Muscle layer of duodenum (tissue), 2 donors: ENCODE results near the gene INO80.

ENCODE experiments used
- H3K27ac ChIP-seq: one replicate; pipeline ENCODE4 v1.7.0; 2013; ENCODE audit warnings: mild to moderate bottlenecking, low read length
- H3K27me3 ChIP-seq: one replicate; pipeline ENCODE4 v1.7.0; 2013; ENCODE audit warnings: low read depth, mild to moderate bottlenecking, control low read depth, low read length
- H3K36me3 ChIP-seq, 2 donors: one replicate each; pipeline ENCODE4 v1.7.0; 2013; ENCODE audit warnings: low read length in 2 of 2, control low read depth in 1 of 2, mild to moderate bottlenecking in 1 of 2; ENCODE audit not compliant: insufficient read depth in 2 of 2, control insufficient read depth in 1 of 2
- H3K4me1 ChIP-seq, 2 donors: one replicate each; pipeline ENCODE4 v1.7.0; 2013; ENCODE audit warnings: low read length in 2 of 2, mild to moderate bottlenecking in 2 of 2, control low read depth in 1 of 2, moderate library complexity in 1 of 2; ENCODE audit not compliant: insufficient read depth in 2 of 2, control insufficient read depth in 1 of 2
- H3K4me3 ChIP-seq, 2 donors: one replicate each; pipeline ENCODE4 v1.7.0; 2013; ENCODE audit warnings: low read length in 2 of 2, low read depth in 1 of 2, mild to moderate bottlenecking in 1 of 2
- H3K9me3 ChIP-seq, 2 donors: one replicate each; pipeline ENCODE4 v1.7.0; 2013; ENCODE audit warnings: low read length in 2 of 2, control low read depth in 1 of 2, mild to moderate bottlenecking in 1 of 2; ENCODE audit not compliant: control insufficient read depth in 1 of 2
- donor health status: healthy.

The INO80 gene

DNA sequence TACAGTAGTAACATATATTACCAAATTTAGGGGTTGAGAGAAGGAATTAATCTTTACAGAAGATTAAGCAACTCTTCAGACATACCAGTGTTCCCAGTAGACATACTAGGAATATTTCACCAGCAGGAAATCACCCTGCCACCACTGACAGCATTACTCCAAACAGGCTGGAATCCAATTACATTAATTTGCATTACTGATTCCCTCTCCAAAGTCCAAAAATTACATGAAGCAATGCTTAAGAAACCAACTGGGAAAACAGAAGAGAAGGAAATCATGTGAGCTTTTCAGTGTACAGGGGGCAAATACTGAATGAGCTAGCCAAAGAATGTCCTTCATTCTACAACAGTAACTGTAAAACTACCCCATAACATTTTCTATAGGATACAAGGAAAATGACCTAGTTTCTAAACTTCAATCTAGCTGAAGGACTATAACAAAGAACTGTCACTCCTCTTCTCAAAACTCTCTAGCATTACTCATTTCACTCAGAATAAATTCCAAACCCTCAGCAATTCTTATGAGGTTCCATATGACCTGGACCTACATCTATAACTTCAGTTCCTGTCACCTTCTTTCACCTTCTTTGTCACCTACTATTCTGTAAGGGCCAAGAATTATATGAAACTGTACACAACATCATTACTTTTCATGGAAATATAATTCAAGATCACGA is 72.7 kb downstream of the INO80 start:
- Histone ChIP-seq H3K9me3 (no peaks in the 10 kb centered on the region), H3K36me3 (peaks cover 26 to 59% of the 10 kb centered on the region in 2 donors), H3K4me3 (no peak overlapping the region), H3K27me3 (no peaks in the 10 kb centered on the region), H3K4me1 (no peaks in the 10 kb centered on the region), H3K27ac (no peak overlapping the region)

DNA sequence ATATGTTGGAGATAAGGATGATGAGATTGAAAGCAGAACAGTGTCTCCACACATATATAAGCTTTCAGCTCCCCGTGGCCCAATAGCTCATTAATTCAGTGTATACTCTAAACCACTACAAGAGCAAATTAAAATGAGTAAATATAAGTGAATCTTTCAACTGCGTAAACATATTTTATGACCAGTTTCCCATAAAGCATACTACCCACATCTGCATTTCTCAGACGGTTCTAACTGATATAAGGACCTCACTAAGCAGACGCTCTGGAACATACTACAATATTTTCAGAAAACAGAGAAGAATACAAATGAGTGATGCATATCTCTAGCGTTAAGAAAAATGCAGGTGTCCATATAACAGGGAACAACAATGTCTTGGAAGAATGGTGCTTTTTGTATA is 73.2 kb downstream of the INO80 start:
- Histone ChIP-seq H3K4me3 (no peak overlapping the region), H3K4me1 (no peaks in the 10 kb centered on the region), H3K9me3 (no peaks in the 10 kb centered on the region), H3K27me3 (no peaks in the 10 kb centered on the region), H3K36me3 (peaks cover 22 to 54% of the 10 kb centered on the region in 2 donors), H3K27ac (no peak overlapping the region)

GRCh38 chr15:41039121-41039520 is 77.0 kb downstream of the INO80 start:
- no peak overlapping the region for H3K27ac ChIP-seq
- no peaks in the 10 kb centered on the region for H3K27me3 ChIP-seq
- peaks cover 14 to 34% of the 10 kb centered on the region in 2 donors for H3K36me3 ChIP-seq
- peaks cover 0 to 6% of the 10 kb centered on the region in 2 donors for H3K4me1 ChIP-seq
- no peaks in the 10 kb centered on the region for H3K9me3 ChIP-seq
- H3K4me3 ChIP-seq, result no peak overlapping the region

DNA sequence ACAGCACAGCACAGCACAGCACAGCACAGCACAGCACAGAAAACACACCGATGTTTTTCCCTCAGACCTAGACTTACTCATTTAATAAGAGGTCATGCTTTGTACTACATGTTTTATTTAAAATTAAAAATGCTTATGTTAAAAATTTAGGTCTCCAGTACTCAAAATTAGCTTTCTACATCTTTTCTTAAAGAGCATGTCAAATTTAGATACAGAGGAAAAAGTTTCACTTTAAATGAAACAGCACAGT is 84.1 kb downstream of the INO80 start:
- H3K36me3 ChIP-seq, result peaks cover under 1 to 10% of the 10 kb centered on the region in 2 donors
- peaks cover 0 to 6% of the 10 kb centered on the region in 2 donors for H3K4me1 ChIP-seq
- H3K27ac ChIP-seq, result no peak overlapping the region
- H3K9me3 ChIP-seq, result no peaks in the 10 kb centered on the region
- no peak overlapping the region for H3K4me3 ChIP-seq
- no peaks in the 10 kb centered on the region for H3K27me3 ChIP-seq

- no peak overlapping the region for H3K27ac ChIP-seq
- peaks cover 0 to 6% of the 10 kb centered on the region in 2 donors for H3K4me1 ChIP-seq
- no peak overlapping the region for H3K4me3 ChIP-seq
- no peaks in the 10 kb centered on the region for H3K9me3 ChIP-seq
- H3K27me3 ChIP-seq, result no peaks in the 10 kb centered on the region
- H3K36me3 ChIP-seq, result peaks cover 6 to 16% of the 10 kb centered on the region in 2 donors
Measured at GRCh38 chr15:41031232-41032078, 84.6 kb downstream of the INO80 start.

DNA sequence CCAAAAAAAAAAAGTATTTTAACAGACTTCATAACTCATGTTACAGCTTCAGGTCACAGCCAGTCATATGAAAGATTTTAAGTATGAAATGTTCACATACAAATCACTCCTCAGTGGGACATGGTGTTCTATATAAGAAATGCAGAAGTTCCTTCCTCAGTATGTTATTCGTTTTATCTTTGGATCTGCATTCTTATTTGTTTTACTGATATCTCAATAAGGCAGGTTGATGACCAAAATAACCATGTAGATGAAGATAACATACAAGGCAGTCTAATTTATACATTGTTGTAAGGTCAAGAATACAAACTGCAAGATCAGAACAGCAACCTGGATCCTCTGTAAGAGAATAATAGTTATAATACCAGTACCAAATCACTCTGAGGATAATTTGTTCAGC is 87.2 kb downstream of the INO80 start:
- Histone ChIP-seq H3K36me3 (peaks cover 6 to 22% of the 10 kb centered on the region in 2 donors), H3K27ac (no peak overlapping the region), H3K4me1 (peaks cover 0 to 8% of the 10 kb centered on the region in 2 donors), H3K9me3 (no peaks in the 10 kb centered on the region), H3K27me3 (no peaks in the 10 kb centered on the region), H3K4me3 (no peak overlapping the region)

GRCh38 chr15:41025393-41025792 is 90.7 kb downstream of the INO80 start:
- Histone ChIP-seq H3K27ac (peak overlapping the region; percentile 18), H3K36me3 (peaks cover 10 to 29% of the 10 kb centered on the region in 2 donors), H3K4me1 (peaks cover 0 to 19% of the 10 kb centered on the region in 2 donors), H3K27me3 (no peaks in the 10 kb centered on the region), H3K4me3 (no peak overlapping the region), H3K9me3 (no peaks in the 10 kb centered on the region)

DNA sequence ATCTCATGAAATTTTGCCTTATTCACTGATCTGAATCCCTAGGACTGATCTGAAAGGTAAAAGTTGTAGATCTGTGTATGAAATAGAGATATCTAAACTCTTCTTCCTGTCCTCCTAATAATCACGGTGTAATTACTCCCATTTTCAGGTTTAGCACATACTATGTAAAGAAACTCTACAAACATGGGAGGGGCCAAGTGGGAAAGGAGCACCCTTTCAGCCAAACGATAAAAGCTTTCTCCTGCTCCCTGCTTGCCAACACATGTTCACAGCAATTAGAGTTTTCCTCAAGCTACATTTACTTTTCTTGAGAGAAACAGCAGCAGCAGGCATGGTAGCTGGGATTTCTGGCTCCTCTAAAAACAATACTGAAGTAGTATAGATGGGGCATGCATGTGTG is 91.2 kb downstream of the INO80 start:
- no peaks in the 10 kb centered on the region for H3K9me3 ChIP-seq
- peaks cover 0 to 19% of the 10 kb centered on the region in 2 donors for H3K4me1 ChIP-seq
- H3K4me3 ChIP-seq, result no peak overlapping the region
- H3K27me3 ChIP-seq, result no peaks in the 10 kb centered on the region
- peaks cover 14 to 33% of the 10 kb centered on the region in 2 donors for H3K36me3 ChIP-seq
- peak overlapping the region; percentile 76 for H3K27ac ChIP-seq

- H3K4me1 ChIP-seq, result peaks cover 0 to 19% of the 10 kb centered on the region in 2 donors
- H3K27ac ChIP-seq, result peak overlapping the region; percentile 76
- H3K27me3 ChIP-seq, result no peaks in the 10 kb centered on the region
- H3K4me3 ChIP-seq, result no peak overlapping the region
- no peaks in the 10 kb centered on the region for H3K9me3 ChIP-seq
- H3K36me3 ChIP-seq, result peaks cover 17 to 40% of the 10 kb centered on the region in 2 donors
Measured at GRCh38 chr15:41024131-41024530, 91.9 kb downstream of the INO80 start.

DNA sequence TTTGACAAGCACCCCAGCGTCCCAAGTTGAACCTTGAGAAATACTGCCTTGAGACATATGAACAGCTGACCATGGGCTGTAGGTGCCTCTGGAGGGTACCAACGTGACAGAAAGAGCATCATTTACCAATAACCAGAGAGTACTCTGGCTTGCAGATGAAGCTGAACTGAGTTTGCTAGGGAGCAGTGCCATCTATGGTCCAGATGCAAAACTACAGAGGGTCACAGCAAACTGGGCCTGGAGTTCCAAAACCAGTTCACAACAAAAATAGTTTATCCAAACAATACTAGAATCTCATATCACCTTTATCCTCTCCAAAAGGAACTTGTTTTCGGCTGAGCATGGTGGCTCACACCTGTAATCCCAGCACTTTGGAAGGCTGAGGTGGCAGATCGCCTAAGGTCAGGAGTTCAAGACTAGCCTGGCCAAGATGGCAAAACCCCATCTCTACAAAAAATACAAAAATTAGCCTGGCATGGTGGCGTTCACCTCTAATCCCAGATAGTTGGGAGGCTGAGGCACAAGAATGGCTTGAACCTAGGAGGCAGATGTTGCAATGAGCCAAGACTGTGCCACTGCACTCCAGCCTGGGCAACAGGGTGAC is 93.5 kb downstream of the INO80 start:
- Histone ChIP-seq H3K4me3 (no peak overlapping the region), H3K9me3 (no peaks in the 10 kb centered on the region), H3K4me1 (peaks cover 1 to 19% of the 10 kb centered on the region in 2 donors), H3K27ac (no peak overlapping the region), H3K27me3 (no peaks in the 10 kb centered on the region), H3K36me3 (peaks cover 25 to 40% of the 10 kb centered on the region in 2 donors)

DNA sequence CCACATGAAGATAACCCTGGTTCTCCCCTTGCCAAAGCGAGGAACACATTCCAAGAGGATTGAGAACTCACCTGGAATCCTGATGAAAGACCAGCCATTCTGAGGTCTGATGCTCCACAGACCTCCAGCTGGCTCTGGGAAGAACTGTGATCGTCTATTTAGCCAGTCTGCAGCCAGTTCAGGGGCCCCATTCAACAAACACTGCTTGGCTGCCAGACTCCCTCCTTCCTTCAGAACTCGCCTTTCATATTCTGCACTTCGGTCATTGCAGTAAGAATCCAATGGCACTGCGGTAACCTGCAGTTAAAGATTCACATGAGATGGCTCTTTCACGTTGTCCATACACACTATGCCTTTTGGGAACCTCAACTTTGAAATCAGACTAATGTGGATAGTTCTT is 95.3 kb downstream of the INO80 start:
- peaks cover 8 to 19% of the 10 kb centered on the region in 2 donors for H3K4me1 ChIP-seq
- no peaks in the 10 kb centered on the region for H3K27me3 ChIP-seq
- no peaks in the 10 kb centered on the region for H3K9me3 ChIP-seq
- no peak overlapping the region for H3K4me3 ChIP-seq
- H3K36me3 ChIP-seq, result peaks cover 30 to 36% of the 10 kb centered on the region in 2 donors
- no peak overlapping the region for H3K27ac ChIP-seq
